ENCODE measurements around the gene KCNK3. TPM values are rescaled to one million over a fixed set of nuclear protein-coding genes. Genes with fewer than 3 reads are reported as not detected.

The KCNK3 gene
- total and polyA plus RNA-seq, 2 donors (not counting 3 experiments of a cell fraction or from before 2014, with no cell fraction given), result not detected

- POLR2A ChIA-PET, result no interaction called here
Observed at GRCh38 chr2:26778507-26778906, 86.0 kb downstream of the KCNK3 start.

More at GRCh38 chr2:26778507-26778906, 86.0 kb downstream of the KCNK3 start:
- H3K4me2 ChIP-seq (ENCODE audit: insufficient read depth, low read length), result no peak overlapping the region
- TF ChIP-seq FOS (IDR thresholded peaks at IDR 0.05; ENCODE audit: borderline replicate concordance, insufficient read depth, low read length) (no peak), MAX (IDR thresholded peaks at IDR 0.05; ENCODE audit: insufficient read depth, insufficient read length) (no peak), EZH2 (IDR thresholded peaks at IDR 0.05; ENCODE audit: borderline replicate concordance, low read depth, low read length, severe bottlenecking) (no peak), MYC (IDR thresholded peaks at IDR 0.05; ENCODE audit: low read depth, low read length) (no peak), POLR2A (IDR thresholded peaks at IDR 0.05; ENCODE audit: low read depth, low read length) (no peak), GATA2 (IDR thresholded peaks at IDR 0.05; ENCODE audit: insufficient read depth, insufficient read length, low read depth, low read length) (no peak), CTCF (IDR thresholded peaks at IDR 0.05; ENCODE audit: extremely low read depth in 1 of 2, insufficient read depth in 1 of 2, low read depth in 1 of 2, low read length in 2 of 2) (no peak), POLR2AphosphoS5 (IDR thresholded peaks at IDR 0.05; ENCODE audit: insufficient read depth, low read depth, low read length) (no peak), JUN (IDR thresholded peaks at IDR 0.05; ENCODE audit: borderline replicate concordance, insufficient read depth, insufficient read length, low read depth) (no peak)
- BruUV-seq (replicated peaks), result no TSS peak
- intact Hi-C loops (cut with micrococcal nuclease), result no loop called here
- H3K79me2 ChIP-seq (ENCODE audit: control insufficient read depth, insufficient read depth, low read length), result no peaks in the 10 kb centered on the region
- H2AFZ ChIP-seq (ENCODE audit: low read depth, low read length), result no peak overlapping the region
- FAIRE-seq (no peak), DNase-seq (ENCODE audit: low read depth, low spot score) (no peak)
- dilution Hi-C loops (cut with MboI; ENCODE audit: extremely low pct_ligation_motif_present, low sequenced_read_pairs), result no loop called here
- H3K9ac ChIP-seq (replicated peaks; ENCODE audit: extremely low read depth, insufficient read depth, low read length), result no peak overlapping the region
- no peaks in the 10 kb centered on the region for H3K27me3 ChIP-seq (ENCODE audit: control insufficient read depth in 2 of 2, insufficient read depth in 2 of 2, low read length in 2 of 2)
- H3K4me3 ChIP-seq (replicated peaks in 1 of 3; ENCODE audit: insufficient read depth in 1 of 3, low read depth in 1 of 3, low read length in 3 of 3), result no peak overlapping the region
- no peaks in the 10 kb centered on the region for H3K9me1 ChIP-seq (replicated peaks; ENCODE audit: control insufficient read depth, extremely low read depth, insufficient read depth, low read length)
- H3K27ac ChIP-seq (ENCODE audit: insufficient read depth, low read depth, low read length), result no peak overlapping the region
- H3K36me3 ChIP-seq (ENCODE audit: control insufficient read depth in 2 of 2, extremely low read depth in 1 of 2, insufficient read depth in 2 of 2, low read length in 2 of 2), result peaks cover 7 to 31% of the 10 kb centered on the region in 2 experiments
- CTCF ChIA-PET, result interaction anchor here (1.1 kb wide), 1 partner anchor 9 kb away, joined by 3 read pairs; no protein-coding TSS in a partner anchor
- H4K20me1 ChIP-seq (replicated peaks; ENCODE audit: control insufficient read depth, extremely low read depth, insufficient read depth, low read length), result no peaks in the 10 kb centered on the region
- H3K9me3 ChIP-seq (replicated peaks; ENCODE audit: control insufficient read depth, insufficient read depth, low read length), result no peaks in the 10 kb centered on the region
- no peaks in the 10 kb centered on the region for H3K4me1 ChIP-seq (ENCODE audit: control insufficient read depth, extremely low read depth, insufficient read depth, low read length)

Data from endothelial cell of umbilical vein (primary cell).